Fibroblast of the aortic adventitia (primary cell): ENCODE data around the gene STOML1. TPM values are rescaled to one million over a fixed set of nuclear protein-coding genes. Genes with fewer than 3 reads are reported as not detected.

ENCODE experiments used
- DNase-seq: peaks from one replicate; pipeline ENCODE4 v3.0.0-alpha.2; 2010; ENCODE audit warnings: low read depth
- H3K4me3 ChIP-seq: 2 replicates; pipeline ENCODE4 v1.5.1; 2011; ENCODE audit warnings: low read depth, mild to moderate bottlenecking, control low read depth, low read length, moderate library complexity
- CTCF ChIP-seq: IDR thresholded peaks from 2 replicates; pipeline ENCODE4 v1.5.1; 2011; ENCODE audit warnings: mild to moderate bottlenecking, low read length, control low read depth, inconsistent platforms; ENCODE audit not compliant: insufficient read depth
- total RNA-seq: library from RNA; depleted of rRNA; stranded (reverse); fragments of >200 nt; gene quantifications from 2 replicates; pipeline ENCODE4 v1.2.3, GENCODE V29; 2012; ENCODE audit warnings: low replicate concordance

The STOML1 gene
- total RNA-seq, 1 donor = 19.0 TPM

- peak; percentile 77 for TF ChIP-seq CTCF
- DNase-seq = peak; percentile 98
- H3K4me3 ChIP-seq = no peak overlapping the region
These were observed 41.1 kb downstream of the STOML1 start for GRCh38 chr15:73950831-73951561.

- no peak overlapping the region for H3K4me3 ChIP-seq
- no peak for TF ChIP-seq CTCF
- DNase-seq = no peak
These were observed 41.6 kb downstream of the STOML1 start for GRCh38 chr15:73950479-73950830.

GRCh38 chr15:73949496-73949895 lies 42.6 kb downstream of the STOML1 start:
- TF ChIP-seq CTCF = no peak
- DNase-seq = no peak
- no peak overlapping the region for H3K4me3 ChIP-seq

- H3K4me3 ChIP-seq = no peak overlapping the region
- no peak for DNase-seq
- TF ChIP-seq CTCF = no peak
These were observed 43.1 kb downstream of the STOML1 start for GRCh38 chr15:73948982-73949381.

- no peak for DNase-seq
- H3K4me3 ChIP-seq = no peak overlapping the region
- no peak for TF ChIP-seq CTCF
These were observed 43.7 kb downstream of the STOML1 start for GRCh38 chr15:73948396-73948795.

GRCh38 chr15:73947651-73948050 lies 44.4 kb downstream of the STOML1 start:
- DNase-seq = no peak
- TF ChIP-seq CTCF = no peak
- H3K4me3 ChIP-seq = no peak overlapping the region

GRCh38 chr15:73946795-73947370 lies 45.2 kb downstream of the STOML1 start:
- TF ChIP-seq CTCF = no peak
- DNase-seq = no peak
- H3K4me3 ChIP-seq = no peak overlapping the region
